ENCODE results near the gene TEF.
"Not testable (repeated sequence)": the region's sequence is repeated elsewhere in the genome, so short reads cannot be mapped to it uniquely, and the experiment has no call there.

The TEF gene

GRCh38 chr22:41435560-41435959 lies 53.8 kb downstream of the TEF start:
- Histone ChIP-seq H3K27ac (peak overlapping the region; percentile 37 to 63), H3K4me3 (no peak overlapping the region)
- DNase-seq (ENCODE audit: low spot score) = no peak
- TF ChIP-seq CTCF (IDR thresholded peaks at IDR 0.05) = no peak

DNA sequence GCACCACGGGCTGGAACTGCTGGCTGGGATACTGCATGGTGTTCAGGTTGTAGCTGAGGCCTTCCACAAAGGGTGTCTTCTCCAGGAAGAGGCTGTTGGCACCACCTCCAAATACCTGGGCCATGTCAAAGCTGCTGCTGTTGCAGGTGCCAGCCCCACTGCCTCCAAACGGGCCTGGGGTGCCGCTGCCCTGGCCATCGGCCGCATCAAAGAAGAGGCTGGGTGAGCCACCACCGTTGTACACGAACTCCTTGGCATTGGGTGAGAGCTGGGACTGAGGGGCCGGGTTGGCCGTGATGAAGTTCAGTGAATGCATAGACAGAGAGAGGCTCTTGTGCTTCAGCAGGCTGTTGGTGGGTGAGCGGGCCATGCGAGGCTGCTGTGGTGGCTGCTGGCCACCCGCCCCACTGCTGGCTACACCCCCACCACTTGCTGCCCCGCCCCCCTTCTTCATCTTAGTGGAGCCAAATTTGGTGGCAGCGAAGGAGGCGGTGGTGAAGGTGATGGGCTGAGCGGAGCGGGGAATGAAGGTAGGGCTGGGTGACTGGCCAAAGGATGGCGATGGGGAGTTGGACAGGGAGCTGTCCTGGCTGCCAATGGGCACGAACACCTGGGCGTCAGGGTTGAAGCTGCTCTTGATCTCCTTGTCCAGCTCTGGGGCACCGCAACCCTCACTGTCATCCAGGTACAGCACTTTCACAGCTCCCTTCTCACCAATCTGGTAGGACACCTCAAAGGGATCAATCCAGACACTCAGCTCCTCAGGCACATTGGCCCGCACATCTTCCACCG lies 54.8 kb downstream of the TEF start:
- TF ChIP-seq CTCF (IDR thresholded peaks at IDR 0.05) = no peak

GRCh38 chr22:41437198-41437597 lies 55.5 kb downstream of the TEF start:
- no peak for DNase-seq (ENCODE audit: low spot score)
- no peak for TF ChIP-seq CTCF (IDR thresholded peaks at IDR 0.05)
- Histone ChIP-seq H3K27ac (no peak overlapping the region), H3K4me3 (no peak overlapping the region)

More for the DNA sequence above, 54.8 kb downstream of the TEF start:
- Histone ChIP-seq H3K27ac (peak overlapping the region in 1 of 2 donors; percentile 13), H3K4me3 (no peak overlapping the region)
- no peak for DNase-seq (ENCODE audit: low spot score)

GRCh38 chr22:41440511-41440910 lies 58.8 kb downstream of the TEF start:
- H3K4me3 ChIP-seq; DNase-seq (ENCODE audit: low spot score); H3K27ac ChIP-seq: not testable (repeated sequence)

- Histone ChIP-seq H3K4me3 (peak overlapping the region; percentile 44), H3K27ac (peak overlapping the region in 1 of 2 donors; percentile 46)
- no peak for TF ChIP-seq CTCF (IDR thresholded peaks at IDR 0.05)
- no peak for DNase-seq (ENCODE audit: low spot score)
Measured at GRCh38 chr22:41442240-41442792, 60.6 kb downstream of the TEF start.

GRCh38 chr22:41444360-41445128 lies 62.8 kb downstream of the TEF start:
- peak overlapping the region; percentile 93 to 98 for H3K27ac ChIP-seq
- TF ChIP-seq CTCF (IDR thresholded peaks at IDR 0.05) = no peak
- DNase-seq (ENCODE audit: low spot score) = peak; percentile 95
- H3K4me3 ChIP-seq = peak overlapping the region; percentile 93
